ENCODE data around the gene JMJD6.
"Not testable (repeated sequence)": the region's sequence is repeated elsewhere in the genome, so short reads cannot be mapped to it uniquely, and the experiment has no call there.

JMJD6 gene

GRCh38 chr17:76742958-76743357 lies 16.6 kb upstream of the JMJD6 start:
- no peak for DNase-seq (ENCODE audit: low read depth)
- TF ChIP-seq CTCF (IDR thresholded peaks at IDR 0.05; ENCODE audit: control insufficient read depth, insufficient read depth, low read depth, low read length, missing control alignments) = no peak
- H3K4me3 ChIP-seq (ENCODE audit: control insufficient read depth, low read depth, low read length) = no peak overlapping the region

GRCh38 chr17:76740329-76741118 lies 14.1 kb upstream of the JMJD6 start:
- H3K4me3 ChIP-seq (ENCODE audit: control insufficient read depth, low read depth, low read length) = no peak overlapping the region
- TF ChIP-seq CTCF (IDR thresholded peaks at IDR 0.05; ENCODE audit: control insufficient read depth, insufficient read depth, low read depth, low read length, missing control alignments) = no peak
- no peak for DNase-seq (ENCODE audit: low read depth)

GRCh38 chr17:76739568-76740115 lies 13.2 kb upstream of the JMJD6 start:
- H3K4me3 ChIP-seq (ENCODE audit: control insufficient read depth, low read depth, low read length); DNase-seq (ENCODE audit: low read depth): not testable (repeated sequence)

- no peak for TF ChIP-seq CTCF (IDR thresholded peaks at IDR 0.05; ENCODE audit: control insufficient read depth, insufficient read depth, low read depth, low read length, missing control alignments)
- DNase-seq (ENCODE audit: low read depth) = no peak
- peak overlapping the region; percentile 53 for H3K4me3 ChIP-seq (ENCODE audit: control insufficient read depth, low read depth, low read length)
These were observed 12.1 kb upstream of the JMJD6 start for GRCh38 chr17:76738468-76738850.

- DNase-seq (ENCODE audit: low read depth) = peak; percentile 75
- TF ChIP-seq CTCF (IDR thresholded peaks at IDR 0.05; ENCODE audit: control insufficient read depth, insufficient read depth, low read depth, low read length, missing control alignments) = no peak
- peak within 1 kb of the TSS; percentile 95 for H3K4me3 ChIP-seq (ENCODE audit: control insufficient read depth, low read depth, low read length)
These were observed 11.5 kb upstream of the JMJD6 start, which contains the start of gene MFSD11 for GRCh38 chr17:76737676-76738467. Gene MFSD11, plus strand, starts transcription at chr17:76738119. Its CDS starts 234 bp downstream, at chr17:76738353.

- peak within 1 kb of the TSS; percentile 95 for H3K4me3 ChIP-seq (ENCODE audit: control insufficient read depth, low read depth, low read length)
- no peak for TF ChIP-seq CTCF (IDR thresholded peaks at IDR 0.05; ENCODE audit: control insufficient read depth, insufficient read depth, low read depth, low read length, missing control alignments)
- peak; percentile 93 for DNase-seq (ENCODE audit: low read depth)
These were observed 10.8 kb upstream of the JMJD6 start, which contains the start of gene SRSF2 for GRCh38 chr17:76737082-76737675. Gene SRSF2, minus strand, starts transcription at chr17:76737331. Its CDS starts 171 bp downstream, at chr17:76737160.

Data from AG09309 (cell line).